ENCODE measurements around the gene PAX7. TPM values are rescaled to one million over a fixed set of nuclear protein-coding genes. Genes with fewer than 3 reads are reported as not detected.
"Not testable (repeated sequence)": the region's sequence is repeated elsewhere in the genome, so short reads cannot be mapped to it uniquely, and the experiment has no call there.

The PAX7 gene
- total RNA-seq, 6 experiments from 2014 or later: not detected

DNA sequence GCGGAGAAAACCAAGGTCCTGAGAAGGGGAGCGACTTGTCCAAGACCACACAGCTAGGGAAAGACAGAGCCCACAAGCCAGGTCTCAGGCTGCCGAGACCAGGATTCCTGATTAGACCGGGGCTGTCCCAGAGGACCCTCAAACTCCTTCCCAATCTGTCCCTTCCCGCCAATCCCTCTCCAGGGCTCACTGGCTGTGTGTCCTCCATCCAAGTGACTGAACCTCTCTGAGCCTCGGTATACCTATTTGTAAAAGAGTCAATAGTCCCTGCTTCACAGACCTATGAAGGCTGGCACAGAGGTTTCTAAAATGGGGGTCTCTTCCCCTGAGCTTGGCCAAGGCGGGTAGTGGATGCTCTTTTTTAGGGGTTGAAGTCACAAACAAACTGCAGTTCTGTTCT lies 56.6 kb downstream of the PAX7 start:
- no peaks in the 10 kb centered on the region for H3K27me3 ChIP-seq
- no peak overlapping the region for H3K27ac ChIP-seq
- 49% methylated on average over 7 of the region's 7 CpGs for WGBS (ENCODE audit: insufficient coverage, low coverage, low lambda C conversion rate, missing lambda C conversion rate)
- DNase-seq (no peak), ATAC-seq (no peak)
- intact Hi-C loops (cut with DNase I): no loop called here
- H3K4me3 ChIP-seq: no peak overlapping the region
- no peak for TF ChIP-seq POLR2A (IDR thresholded peaks at IDR 0.05)
- no peaks in the 10 kb centered on the region for H3K9me3 ChIP-seq
- no peaks in the 10 kb centered on the region for H3K4me1 ChIP-seq
- H3K36me3 ChIP-seq: no peaks in the 10 kb centered on the region

- Histone ChIP-seq H3K36me3 (no peaks in the 10 kb centered on the region), H3K4me3 (no peak overlapping the region), H3K9me3 (no peaks in the 10 kb centered on the region), H3K27ac (no peak overlapping the region), H3K27me3 (no peaks in the 10 kb centered on the region), H3K4me1 (no peaks in the 10 kb centered on the region)
- ATAC-seq: no peak
- no peak for TF ChIP-seq POLR2A (IDR thresholded peaks at IDR 0.05)
- TF ChIP-seq CTCF (IDR thresholded peaks at IDR 0.05): no peak
- DNase-seq: no peak
- intact Hi-C loops (cut with DNase I): no loop called here
- 91% methylated on average over 7 of the region's 20 CpGs for WGBS (ENCODE audit: insufficient coverage, low coverage, low lambda C conversion rate, missing lambda C conversion rate)
These were observed 61.0 kb downstream of the PAX7 start for GRCh38 chr1:18691648-18692047.

- DNase-seq (no peak), ATAC-seq (no peak)
- no peaks in the 10 kb centered on the region for H3K27me3 ChIP-seq
- no peak overlapping the region for H3K4me3 ChIP-seq
- 5% methylated on average over 13 of the region's 25 CpGs for WGBS (ENCODE audit: insufficient coverage, low coverage, low lambda C conversion rate, missing lambda C conversion rate)
- H3K4me1 ChIP-seq: no peaks in the 10 kb centered on the region
- intact Hi-C loops (cut with DNase I): no loop called here
- H3K9me3 ChIP-seq: no peaks in the 10 kb centered on the region
- no peaks in the 10 kb centered on the region for H3K36me3 ChIP-seq
- TF ChIP-seq CTCF (IDR thresholded peaks at IDR 0.05) (no peak), POLR2A (IDR thresholded peaks at IDR 0.05) (no peak)
- no peak overlapping the region for H3K27ac ChIP-seq
These were observed 62.8 kb downstream of the PAX7 start for GRCh38 chr1:18693256-18694098.

GRCh38 chr1:18694289-18694688 lies 63.6 kb downstream of the PAX7 start:
- H3K4me3 ChIP-seq; H3K4me1 ChIP-seq; H3K9me3 ChIP-seq; DNase-seq; ATAC-seq; intact Hi-C loops (cut with DNase I); H3K27me3 ChIP-seq; H3K36me3 ChIP-seq; H3K27ac ChIP-seq: not testable (repeated sequence)
- WGBS (ENCODE audit: insufficient coverage, low coverage, low lambda C conversion rate, missing lambda C conversion rate): 78% methylated on average over 6 of the region's 7 CpGs

GRCh38 chr1:18697541-18697940 lies 66.9 kb downstream of the PAX7 start:
- H3K36me3 ChIP-seq: no peaks in the 10 kb centered on the region
- TF ChIP-seq POLR2A (IDR thresholded peaks at IDR 0.05): no peak
- no peak for TF ChIP-seq CTCF (IDR thresholded peaks at IDR 0.05)
- ATAC-seq (no peak), DNase-seq (no peak)
- H3K27ac ChIP-seq: no peak overlapping the region
- H3K4me3 ChIP-seq: no peak overlapping the region
- H3K9me3 ChIP-seq: no peaks in the 10 kb centered on the region
- intact Hi-C loops (cut with DNase I): no loop called here
- WGBS (ENCODE audit: insufficient coverage, low coverage, low lambda C conversion rate, missing lambda C conversion rate): 44% methylated on average over 1 of the region's 1 CpG
- no peaks in the 10 kb centered on the region for H3K4me1 ChIP-seq
- no peaks in the 10 kb centered on the region for H3K27me3 ChIP-seq
